Measurements from ENCODE around the gene P3H3. TPM values are rescaled to one million over a fixed set of nuclear protein-coding genes. Genes with fewer than 3 reads are reported as not detected.

Gene P3H3
- total and polyA plus RNA-seq, 2 of the 4 experiments (the other 2 are of a cell fraction) = 27.8 to 83.9 TPM

- Histone ChIP-seq H3K23ac (ENCODE audit: low read depth, low read length) (no peak overlapping the region), H4K20me1 (ENCODE audit: insufficient read depth, low read length) (no peaks in the 10 kb centered on the region), H3K79me1 (ENCODE audit: low read depth in 1 of 2, low read length in 2 of 2) (peaks cover 0 to 14% of the 10 kb centered on the region in 2 experiments; a peak in 3 of 4 replicates), H3K56ac (ENCODE audit: extremely low read depth, insufficient read depth, low read length) (no peak overlapping the region), H2AK9ac (replicated peaks; ENCODE audit: low read depth, low read length, poor library complexity) (no peak overlapping the region), H3K36me3 (ENCODE audit: control insufficient read depth, insufficient read depth, low read length) (peaks cover 77% of the 10 kb centered on the region), H3K9me3 (ENCODE audit: control insufficient read depth, insufficient read depth, low read length) (no peaks in the 10 kb centered on the region), H3K9me1 (ENCODE audit: insufficient read depth, low read length) (0 out of 2 replicates have a peak, but pooled peaks cover 3% of the 10 kb centered on the region), H4K5ac (ENCODE audit: low read depth, low read length) (no peak overlapping the region), H2BK5ac (ENCODE audit: low read depth, low read length, poor library complexity, severe bottlenecking) (no peak overlapping the region), H3K9ac (ENCODE audit: low read depth, low read length) (no peak overlapping the region), H3K14ac (replicated peaks; ENCODE audit: low read depth, low read length) (no peak overlapping the region), H4K8ac (ENCODE audit: low read depth in 2 of 2, low read length in 2 of 2) (no peak overlapping the region), H3K18ac (ENCODE audit: low read depth, low read length) (no peak overlapping the region), H3K4ac (ENCODE audit: low read depth, low read length) (no peak overlapping the region), H2AK5ac (ENCODE audit: low read depth, low read length) (no peak overlapping the region), H3K27me3 (ENCODE audit: control insufficient read depth, insufficient read depth, low read length) (no peaks in the 10 kb centered on the region), H3K27ac (ENCODE audit: insufficient read depth, low read length) (no peak overlapping the region), H2BK120ac (ENCODE audit: low read depth, low read length) (no peak overlapping the region), H3K4me1 (ENCODE audit: control insufficient read depth, insufficient read depth, low read length) (no peaks in the 10 kb centered on the region), H2BK15ac (ENCODE audit: low read depth, low read length) (no peak overlapping the region), H2AFZ (replicated peaks; ENCODE audit: low read length, poor library complexity) (no peak overlapping the region), H4K91ac (ENCODE audit: insufficient read depth, low read depth, low read length) (no peak overlapping the region), H3K4me2 (ENCODE audit: low read depth, low read length) (no peak overlapping the region), H3K4me3 (ENCODE audit: insufficient read depth, low read depth, low read length) (no peak overlapping the region), H2BK20ac (ENCODE audit: low read depth, low read length) (no peak overlapping the region)
- ChIA-PET POLR2A (ENCODE audit: unreplicated experiment) (interaction anchor here (0.6 kb wide), 1 partner anchor 472 kb away, joined by 6 read pairs; no protein-coding TSS in a partner anchor), CTCF (interaction anchor here (0.5 kb wide), 1 partner anchor 30 kb away, joined by 3 read pairs; no protein-coding TSS in a partner anchor)
- ATAC-seq (ENCODE audit: low read depth) (no peak), DNase-seq (no peak)
- TF ChIP-seq RCOR1 (IDR thresholded peaks at IDR 0.05; ENCODE audit: insufficient replicate concordance, low read length) (no peak), CHD1 (IDR thresholded peaks at IDR 0.05; ENCODE audit: low read depth, low read length) (no peak), MAFK (IDR thresholded peaks at IDR 0.05; ENCODE audit: low read depth, low read length) (no peak), FOS (IDR thresholded peaks at IDR 0.05; ENCODE audit: low read depth, low read length) (no peak), MAZ (IDR thresholded peaks at IDR 0.05; ENCODE audit: borderline replicate concordance, low read depth, low read length) (no peak), RAD21 (IDR thresholded peaks at IDR 0.05; ENCODE audit: low read length) (no peak), SMC3 (IDR thresholded peaks at IDR 0.05; ENCODE audit: low read depth, low read length) (no peak), CTCF (conservative IDR thresholded peaks at IDR 0.05; ENCODE audit: low read depth, low read length) (no peak)
- in situ Hi-C loops (cut with MboI; ENCODE audit: low sequenced_read_pairs) = no loop called here
- intact Hi-C loops (cut with micrococcal nuclease) = no loop called here
- 98% methylated on average over 6 of the region's 9 CpGs; no CpG with 5 or more reads in 1 of the 2 experiments for WGBS, 2 experiments (ENCODE audit: extremely low coverage in 2 of 2, insufficient read length in 1 of 2)
- no TSS peak for BruUV-seq (replicated peaks)
- dilution Hi-C loops (cut with HindIII; ENCODE audit: low sequenced_read_pairs, unreplicated experiment) = no loop called here
Observed at GRCh38 chr12:6861391-6861790, 33.2 kb downstream of the P3H3 start.
